Stimulated activated CD8-positive, alpha-beta memory T cell treated with anti-CD3 and anti-CD28 coated beads, Interleukin-2, amount 100 ng/mL, for 48 hours (primary cell): ENCODE results near the gene HELQ.
A peak's percentile ranks its signal among the peaks of the same experiment; 100 is the strongest.
"Not testable (repeated sequence)": the region's sequence is repeated elsewhere in the genome, so short reads cannot be mapped to it uniquely, and the experiment has no call there.

Experiments
- DNase-seq, 2 donors: peaks; one replicate each; pipeline ENCODE4 v3.0.0-alpha.2; 2020; ENCODE audit warnings: low read depth in 2 of 2

Gene HELQ

GRCh38 chr4:83455281-83456183, at the start of gene HELQ, which contains the start of gene MRPS18C:
Gene HELQ, minus strand, starts transcription at chr4:83455823. Its CDS starts 130 bp downstream, at chr4:83455693.
Gene MRPS18C, plus strand, starts transcription at chr4:83456058. Its CDS starts 20 bp downstream, at chr4:83456078.
- peak; percentile 89 to 90 for DNase-seq

GRCh38 chr4:83504996-83505395, 49.4 kb upstream of the HELQ start:
- DNase-seq = no peak

GRCh38 chr4:83504503-83504902, 48.9 kb upstream of the HELQ start:
- DNase-seq = no peak

GRCh38 chr4:83503974-83504373, 48.4 kb upstream of the HELQ start:
- DNase-seq = no peak

- not testable (repeated sequence) for DNase-seq
These were observed 46.0 kb upstream of the HELQ start for GRCh38 chr4:83501671-83502070.

- DNase-seq = no peak
These were observed 42.6 kb upstream of the HELQ start for GRCh38 chr4:83498187-83498586.

GRCh38 chr4:83496085-83496917, 40.7 kb upstream of the HELQ start:
- not testable (repeated sequence) for DNase-seq

- DNase-seq = no peak
These were observed 35.3 kb upstream of the HELQ start for GRCh38 chr4:83490876-83491450.

GRCh38 chr4:83489711-83490326, 34.2 kb upstream of the HELQ start:
- no peak for DNase-seq

GRCh38 chr4:83486457-83487129, 31.0 kb upstream of the HELQ start:
- DNase-seq = no peak

- DNase-seq = peak; percentile 89 to 93
These were observed 29.2 kb upstream of the HELQ start, which contains the start of gene ABRAXAS1 for GRCh38 chr4:83484500-83485461. Gene ABRAXAS1, minus strand, starts transcription at chr4:83485100. Its CDS starts 28 bp downstream, at chr4:83485072.

- DNase-seq = no peak
These were observed 18.3 kb upstream of the HELQ start for GRCh38 chr4:83473966-83474365.

GRCh38 chr4:83473423-83473822, 17.8 kb upstream of the HELQ start:
- DNase-seq = no peak

- DNase-seq = no peak
These were observed 520 bp upstream of the HELQ start for GRCh38 chr4:83456184-83456501.

- DNase-seq = no peak
These were observed 937 bp downstream of the HELQ start for GRCh38 chr4:83454686-83455085.

GRCh38 chr4:83449009-83449408, 6.6 kb downstream of the HELQ start:
- DNase-seq = no peak

- DNase-seq = no peak
These were observed 14.7 kb downstream of the HELQ start for GRCh38 chr4:83440899-83441298.

- DNase-seq = no peak
These were observed 15.3 kb downstream of the HELQ start for GRCh38 chr4:83440148-83440814.

GRCh38 chr4:83438719-83439118, 16.9 kb downstream of the HELQ start:
- no peak for DNase-seq
